GM21825 (cell line): ENCODE measurements around the gene RABGAP1L.
A peak's percentile ranks its signal among the peaks of the same experiment; 100 is the strongest.
"Not testable (repeated sequence)": the region's sequence is repeated elsewhere in the genome, so short reads cannot be mapped to it uniquely, and the experiment has no call there.

ENCODE experiments used
- ATAC-seq: cut with Tn5 transposase; IDR thresholded peaks from one replicate; pipeline ENCODE4 v1.9.1; 2021; ENCODE audit warnings: mild to moderate bottlenecking, moderate library complexity; ENCODE audit not compliant: unreplicated experiment

Gene RABGAP1L

DNA sequence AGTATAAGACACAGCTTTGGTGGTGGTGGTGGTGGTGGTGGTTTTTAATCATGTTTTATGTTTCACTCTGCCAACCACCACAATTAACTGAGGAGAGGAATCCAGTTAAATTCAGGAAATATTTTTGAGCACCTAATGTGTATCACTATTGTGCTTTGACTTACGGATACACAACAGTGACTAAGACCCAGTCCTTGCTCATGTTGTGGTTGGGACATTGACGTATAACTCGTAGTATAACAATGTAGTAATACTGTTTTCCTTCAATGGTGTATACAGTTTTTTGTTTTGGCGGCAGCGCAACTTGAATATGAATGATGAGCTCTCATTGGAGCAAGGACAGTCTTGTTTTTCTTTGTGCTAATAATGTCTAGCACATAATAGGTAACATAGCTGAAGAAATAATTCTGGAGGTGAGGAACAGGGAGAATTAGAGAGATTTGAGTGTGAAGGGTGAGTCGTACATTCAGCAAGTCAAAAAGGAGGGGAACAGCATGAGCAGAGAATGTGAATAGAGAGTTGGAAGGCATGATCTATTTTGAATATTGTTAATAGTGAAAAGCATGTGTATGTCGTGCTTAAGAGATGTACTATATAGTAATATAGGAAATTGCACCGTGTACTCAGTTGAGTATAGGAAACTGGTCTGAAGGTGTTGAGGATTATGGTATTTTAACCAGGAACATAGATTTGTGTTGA lies 845.9 kb downstream of the RABGAP1L start:
- ATAC-seq, result no peak

DNA sequence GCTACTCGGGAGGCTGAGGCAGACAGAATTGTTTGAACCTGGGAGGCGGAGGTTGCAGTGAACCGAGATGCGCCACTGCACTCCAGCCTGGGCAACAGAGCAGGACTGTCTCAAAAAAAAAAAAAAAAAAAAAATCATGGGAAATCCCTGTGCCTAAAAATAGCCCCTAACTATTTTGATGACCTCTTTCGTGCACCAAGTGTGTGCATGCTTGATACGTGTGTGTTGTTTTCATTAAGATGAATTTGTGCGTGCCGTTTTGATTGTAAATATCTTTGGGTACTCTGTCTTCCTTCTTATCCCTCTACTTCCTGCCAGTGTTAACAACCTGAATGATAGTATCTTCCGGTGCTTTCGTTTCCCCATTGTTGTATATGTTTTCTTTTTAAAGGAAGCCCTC lies 850.2 kb downstream of the RABGAP1L start:
- no peak for ATAC-seq

DNA sequence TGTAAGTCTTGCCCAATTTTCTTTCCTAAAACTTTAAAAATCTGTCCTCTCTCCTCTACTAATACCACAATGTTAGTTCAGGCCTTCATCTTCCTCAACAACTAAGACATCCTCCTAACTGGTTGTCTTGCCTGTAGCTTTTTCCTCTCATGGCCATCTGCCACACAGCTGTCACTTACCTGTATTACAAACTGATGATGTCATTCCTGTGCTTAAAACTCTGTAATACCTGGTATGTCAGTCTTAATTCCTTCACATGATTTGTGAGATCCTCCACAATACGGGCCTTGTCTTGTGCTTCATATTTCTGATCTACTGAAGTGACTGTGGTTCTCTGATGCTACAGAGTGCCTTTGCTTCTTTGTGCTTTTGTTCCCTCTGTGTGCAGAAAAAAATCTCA lies 854.1 kb downstream of the RABGAP1L start:
- no peak for ATAC-seq

DNA sequence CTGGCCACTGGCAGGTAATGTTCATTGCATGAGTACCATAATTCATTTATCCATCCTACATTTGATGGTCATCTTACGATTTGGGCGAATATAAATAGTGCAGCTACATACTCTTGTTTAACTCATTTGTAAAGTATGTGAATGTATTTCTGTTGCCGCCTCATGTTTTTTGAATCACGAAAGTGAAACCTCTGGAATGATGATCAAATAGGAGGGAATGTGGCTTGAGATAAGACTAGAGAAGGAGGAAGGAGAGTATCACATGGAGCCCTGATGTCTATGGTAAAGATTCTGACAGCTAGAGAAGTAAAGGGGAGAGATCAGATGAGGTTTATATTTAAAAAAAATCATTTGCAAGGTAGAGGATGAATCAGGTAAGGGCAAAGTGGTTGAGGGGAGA lies 855.9 kb downstream of the RABGAP1L start:
- no peak for ATAC-seq

DNA sequence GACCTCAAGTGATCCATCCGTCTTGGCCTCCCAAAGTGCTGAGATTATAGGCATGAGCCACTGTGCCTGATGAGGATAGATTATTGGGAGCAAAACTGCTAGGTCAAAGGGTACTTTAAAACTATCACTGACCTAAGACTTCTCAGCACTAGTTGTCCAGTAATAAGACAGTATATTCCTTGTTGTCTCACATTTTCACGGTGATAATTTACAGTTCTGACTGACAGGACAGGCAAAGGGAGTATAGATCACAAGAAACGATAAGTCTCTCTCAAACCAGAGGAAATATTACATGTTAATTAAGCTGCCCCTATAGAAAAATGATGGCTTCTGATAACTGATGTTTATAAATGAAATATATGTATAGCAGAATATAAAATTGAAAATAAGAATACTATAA lies 860.2 kb downstream of the RABGAP1L start:
- ATAC-seq, result no peak

DNA sequence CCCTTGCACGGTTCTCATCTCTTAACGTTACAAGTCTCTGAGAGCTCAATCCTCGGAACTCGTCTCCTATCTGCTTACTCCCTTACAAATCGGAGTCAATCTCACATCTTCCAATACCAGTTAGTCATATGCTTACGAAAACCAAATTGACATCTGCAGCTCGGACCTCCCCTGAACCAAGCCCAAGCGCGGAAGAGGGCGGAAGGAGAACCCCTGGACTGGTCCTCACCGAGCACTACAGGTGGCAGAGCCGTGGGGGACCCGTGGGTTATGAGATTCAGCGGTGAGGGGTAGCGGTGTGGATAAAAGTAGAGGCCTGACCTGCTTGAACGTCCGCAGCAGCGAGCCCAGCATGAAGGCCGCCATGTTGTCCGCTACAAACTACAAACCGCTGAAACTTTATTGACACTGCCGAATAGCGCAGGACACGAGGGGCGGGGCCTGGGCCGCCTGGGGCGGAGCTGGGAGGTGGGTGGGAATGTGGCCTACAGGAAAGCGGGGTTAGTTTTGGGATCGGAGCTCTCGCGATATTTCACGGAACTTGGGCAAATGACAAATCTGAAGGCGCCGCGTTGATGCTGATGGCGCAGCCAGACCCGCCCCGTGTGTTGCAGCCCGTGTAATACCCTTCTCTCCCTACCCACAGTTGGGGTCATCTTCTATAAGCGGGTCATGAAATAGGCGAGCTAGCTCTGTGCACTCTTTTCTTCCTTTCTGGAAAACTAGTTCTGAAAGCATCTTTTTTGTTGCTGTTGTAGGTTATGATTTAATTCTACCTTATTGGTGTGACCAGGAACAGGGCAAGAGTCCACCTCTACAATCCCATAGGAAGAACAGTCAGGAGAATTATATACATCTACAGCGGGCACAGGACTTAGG lies 864.0 kb downstream of the RABGAP1L start, which contains the start of gene MRPS14:
Gene MRPS14 (minus strand): TSS at position 383 of the 879 bp plus-strand sequence. CDS start 17 bp downstream, at position 366.
- ATAC-seq, result peak; percentile 92

DNA sequence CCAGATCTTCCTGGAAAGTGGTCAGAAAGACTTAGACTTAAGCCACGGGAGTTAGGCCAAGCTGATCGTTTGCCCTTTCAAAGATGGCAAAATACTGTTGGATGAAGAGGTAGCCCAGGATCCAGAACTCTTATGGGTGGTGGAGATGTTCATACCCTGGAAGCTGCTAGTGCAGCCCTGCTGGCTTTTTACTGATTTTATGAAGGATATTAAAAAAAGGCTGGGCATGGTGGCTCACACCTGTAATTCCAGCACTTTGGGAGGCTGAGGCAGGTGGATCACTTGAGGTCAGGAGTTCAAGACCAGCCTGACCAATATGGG lies 864.6 kb downstream of the RABGAP1L start:
- peak; percentile 3 for ATAC-seq

DNA sequence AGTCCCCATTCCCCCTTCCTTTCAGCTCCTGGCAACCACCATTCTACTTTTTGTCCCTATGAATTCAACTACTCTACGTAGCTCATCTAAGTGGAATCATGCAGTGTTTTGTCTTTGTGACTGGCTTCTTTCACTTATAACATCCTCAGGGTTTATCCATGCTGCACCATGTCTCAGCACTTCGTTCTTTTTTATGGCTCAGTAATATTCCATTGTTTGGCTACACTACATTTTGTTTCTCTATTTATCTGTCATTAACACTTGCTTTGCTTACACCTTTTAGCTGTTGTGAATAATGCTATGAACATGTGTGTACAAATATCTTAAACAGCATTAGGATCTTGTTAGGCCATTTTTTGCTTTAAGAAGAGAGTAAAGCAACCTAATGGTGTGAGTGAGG lies 865.5 kb downstream of the RABGAP1L start:
- ATAC-seq, result no peak

DNA sequence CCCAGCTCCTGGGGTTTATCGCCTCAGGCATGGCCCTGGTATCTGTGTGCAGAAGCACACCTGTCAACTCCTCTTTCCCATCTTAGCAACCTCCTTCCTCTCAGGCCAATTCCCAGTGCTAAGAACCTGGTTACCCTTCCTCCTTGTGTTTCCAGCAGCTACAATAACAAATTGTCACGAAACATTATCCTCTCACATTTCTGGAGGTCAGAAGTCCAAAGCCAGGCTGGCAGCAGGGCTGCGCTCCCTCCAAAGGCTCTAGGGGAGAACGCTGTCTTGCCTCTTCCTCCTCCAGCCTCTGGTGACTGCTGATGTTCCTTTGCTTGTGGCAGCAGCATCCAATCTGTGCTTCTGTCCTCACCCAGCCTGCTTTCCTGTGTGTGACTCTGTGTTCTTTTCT lies 874.6 kb downstream of the RABGAP1L start:
- no peak for ATAC-seq

DNA sequence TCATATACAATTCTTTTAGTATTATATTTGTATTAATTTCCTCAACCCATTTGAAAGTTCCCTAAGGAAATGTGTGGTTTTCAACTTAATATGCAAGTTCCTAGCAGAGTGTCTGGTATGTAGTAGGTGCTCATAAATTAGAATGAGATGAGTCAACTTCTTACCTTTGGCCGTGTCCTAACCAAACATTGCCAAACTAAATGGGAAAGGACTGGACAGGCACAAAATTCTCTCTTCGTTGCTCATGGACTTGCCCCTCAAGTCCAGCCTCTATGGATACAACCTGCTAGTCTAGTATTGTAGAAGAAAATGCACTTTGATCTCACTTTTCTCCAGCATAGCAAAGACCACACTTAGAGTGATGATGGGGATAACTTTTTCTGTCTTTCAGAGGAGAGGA lies 875.5 kb downstream of the RABGAP1L start:
- ATAC-seq, result no peak

DNA sequence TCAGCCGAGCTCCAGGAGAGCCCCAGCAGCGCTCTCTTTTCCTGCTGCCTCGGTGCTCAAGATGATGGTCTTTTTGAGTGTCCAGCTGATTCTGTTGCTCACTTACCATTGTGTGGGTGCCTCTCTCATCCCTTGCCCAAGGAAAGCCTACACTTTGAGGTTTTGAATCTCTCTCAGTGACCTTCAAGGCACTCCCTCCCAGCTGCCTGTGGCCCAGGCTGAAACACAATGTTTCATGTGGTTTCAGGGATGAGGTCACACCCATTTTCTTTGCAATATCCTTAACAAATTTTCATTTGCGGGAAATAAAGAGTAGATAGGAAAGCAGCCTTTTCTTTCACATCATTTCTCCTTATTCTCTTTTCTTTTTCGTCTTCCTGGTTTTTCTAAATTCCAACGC lies 876.5 kb downstream of the RABGAP1L start:
- ATAC-seq, result no peak

DNA sequence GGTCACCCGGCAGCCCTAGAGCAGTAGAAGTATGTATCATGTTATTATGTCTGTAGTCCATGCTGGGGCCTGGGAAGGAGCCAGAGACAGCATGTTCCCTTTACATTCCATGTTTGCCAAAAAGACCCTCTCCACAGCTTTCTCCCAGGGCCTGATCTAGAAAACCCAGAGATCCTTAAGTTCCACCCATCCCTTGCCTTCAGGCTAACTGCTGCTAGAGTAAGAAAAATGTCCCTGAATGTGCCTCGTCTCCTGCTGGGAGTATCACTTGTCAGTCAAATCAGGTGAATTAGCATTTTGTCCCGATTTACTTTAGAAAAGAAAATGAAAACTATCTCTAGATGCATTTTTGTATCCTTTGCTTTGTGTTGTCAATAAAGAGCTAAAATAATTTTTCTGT lies 877.2 kb downstream of the RABGAP1L start:
- ATAC-seq, result no peak

DNA sequence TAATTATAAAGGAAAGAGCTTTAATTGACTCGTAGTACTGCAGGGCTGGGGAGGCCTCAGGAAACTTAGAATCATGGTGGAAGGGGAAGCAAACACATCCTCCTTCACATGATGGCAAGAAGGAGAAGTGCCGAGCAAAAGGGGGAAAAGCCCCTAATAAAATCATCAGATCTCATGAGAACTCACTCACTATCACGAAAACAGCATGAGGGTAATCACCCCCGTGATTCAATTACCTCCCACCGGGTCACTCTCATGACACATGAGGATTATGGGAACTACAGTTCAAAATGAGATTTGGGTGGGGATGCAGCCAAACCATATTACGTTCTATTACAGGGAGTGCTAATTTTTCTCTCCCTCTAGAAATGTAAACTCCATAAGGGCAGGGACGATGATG lies 878.1 kb downstream of the RABGAP1L start:
- ATAC-seq, result no peak

DNA sequence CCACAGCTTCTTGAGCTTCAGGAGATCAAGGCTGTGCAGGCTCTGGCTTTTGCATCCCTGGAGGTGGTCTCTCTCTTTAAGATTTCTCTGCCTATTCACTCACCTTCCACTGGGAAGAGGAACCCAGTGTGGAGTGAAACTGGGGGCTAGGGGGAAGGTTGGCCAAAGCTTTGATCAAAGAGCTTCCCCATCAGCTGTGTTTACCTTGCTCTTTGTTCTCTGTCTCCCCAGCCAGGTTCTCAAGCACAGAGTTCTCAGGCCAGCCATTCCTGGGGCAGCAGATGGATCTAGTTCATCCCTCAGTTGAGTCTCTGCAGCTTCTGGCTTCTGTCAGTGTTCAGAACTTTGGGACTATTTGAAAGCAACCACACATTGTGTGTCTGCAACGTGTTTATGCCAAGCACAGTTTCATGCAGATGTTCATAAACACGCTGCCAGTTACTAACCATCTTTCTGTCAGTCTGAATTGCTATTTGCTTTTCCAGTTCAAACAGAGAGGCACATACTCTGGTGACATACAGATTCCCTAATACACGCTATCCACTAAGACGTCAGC lies 881.1 kb downstream of the RABGAP1L start:
- no peak for ATAC-seq

DNA sequence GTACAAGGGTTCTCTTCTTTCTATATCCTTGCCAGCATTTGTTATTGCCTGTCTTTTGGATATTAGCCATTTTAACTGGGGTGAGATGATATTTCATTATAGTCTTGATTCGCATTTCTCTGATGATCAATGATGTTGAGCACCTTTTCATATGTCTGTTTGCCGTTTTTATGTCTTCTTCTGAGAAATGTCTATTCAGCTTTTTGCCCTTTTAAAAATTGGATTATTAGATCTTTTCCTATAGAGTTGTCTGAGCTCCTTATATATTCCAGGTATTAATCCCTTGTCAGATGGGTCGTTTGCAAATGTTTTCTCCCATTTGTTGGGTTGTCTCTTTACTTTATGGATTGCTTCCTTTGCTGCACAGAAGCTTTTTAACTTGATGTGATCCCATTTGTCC lies 883.3 kb downstream of the RABGAP1L start:
- ATAC-seq, result no peak

DNA sequence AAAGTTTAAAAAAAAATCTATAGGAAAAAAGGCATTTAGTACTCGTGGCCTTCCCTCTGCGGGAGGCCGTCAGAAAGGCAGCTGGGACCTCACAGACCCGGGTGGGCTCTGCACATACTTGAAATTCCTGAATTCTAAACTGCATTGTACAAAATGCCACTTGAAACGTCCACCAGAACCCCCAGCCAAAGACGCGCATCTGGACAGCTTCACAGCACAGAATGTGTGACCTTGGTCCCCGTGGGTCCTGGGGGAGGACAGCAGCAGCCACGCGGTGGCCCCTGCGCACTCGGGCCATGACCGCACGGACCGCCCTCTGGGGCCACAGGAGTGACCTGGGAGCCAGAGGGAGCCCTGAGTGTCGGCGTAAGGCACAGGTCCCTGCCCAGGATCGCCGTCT lies 884.5 kb downstream of the RABGAP1L start:
- no peak for ATAC-seq

DNA sequence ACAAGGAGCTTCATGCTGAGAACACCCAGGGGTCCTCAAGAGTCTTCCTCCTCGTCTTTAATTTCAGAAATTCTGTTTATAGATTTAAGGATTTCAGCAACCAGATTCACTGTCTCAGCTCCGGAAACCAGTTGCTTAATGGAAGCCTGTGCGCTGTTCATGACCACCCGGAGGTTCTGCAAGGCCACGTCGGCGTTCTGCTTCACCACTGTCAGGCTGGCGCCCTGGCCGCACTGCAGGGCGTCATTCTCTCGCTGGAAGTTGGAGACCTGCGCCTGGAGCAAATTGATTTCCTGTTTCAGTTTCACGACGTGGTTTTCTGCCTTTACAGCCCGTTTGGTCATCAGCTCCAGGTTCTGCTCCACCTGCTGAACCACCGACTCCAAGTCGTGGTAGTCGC lies 885.3 kb downstream of the RABGAP1L start:
- ATAC-seq, result not testable (repeated sequence)
